ENCODE results near the gene PANX2.

PANX2 gene

DNA sequence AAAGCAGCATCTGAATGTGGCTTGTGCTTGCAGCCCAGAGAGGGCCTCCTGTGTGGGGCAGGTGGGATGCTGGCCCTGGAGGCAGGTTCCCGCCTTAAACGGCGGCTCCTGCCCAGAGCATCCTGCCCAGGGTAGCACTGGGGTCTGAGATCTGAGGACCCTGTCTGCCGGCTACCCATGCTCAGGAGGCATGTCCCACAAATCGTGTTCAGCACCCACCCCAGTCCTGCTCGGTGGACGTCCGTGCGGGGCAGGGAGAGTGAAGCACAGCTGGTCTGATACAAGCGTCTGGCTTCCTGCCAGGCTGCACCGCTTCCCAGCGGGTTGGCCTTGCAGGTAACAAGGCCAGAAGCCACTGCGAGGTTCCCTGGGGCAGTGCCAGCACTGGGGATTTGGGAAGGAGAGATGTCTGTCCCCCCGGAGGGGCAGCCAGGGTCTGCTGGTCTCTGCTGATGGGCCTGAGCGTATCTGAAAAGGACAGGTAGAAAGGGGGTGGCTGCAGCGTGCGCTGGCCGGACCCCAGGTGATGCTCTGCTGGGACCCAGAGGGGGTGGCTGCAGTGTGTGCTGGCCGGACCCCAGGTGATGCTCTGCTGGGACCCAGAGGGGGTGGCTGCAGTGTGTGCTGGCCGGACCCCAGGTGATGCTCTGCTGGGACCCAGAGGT lies 18.8 kb downstream of the PANX2 start:
- DNase-seq = no peak
- no peak for TF ChIP-seq POLR2A (IDR thresholded peaks at IDR 0.05; ENCODE audit: low read length)
- no peak for TF ChIP-seq GATA1 (IDR thresholded peaks at IDR 0.05; ENCODE audit: low read depth, low read length)

DNA sequence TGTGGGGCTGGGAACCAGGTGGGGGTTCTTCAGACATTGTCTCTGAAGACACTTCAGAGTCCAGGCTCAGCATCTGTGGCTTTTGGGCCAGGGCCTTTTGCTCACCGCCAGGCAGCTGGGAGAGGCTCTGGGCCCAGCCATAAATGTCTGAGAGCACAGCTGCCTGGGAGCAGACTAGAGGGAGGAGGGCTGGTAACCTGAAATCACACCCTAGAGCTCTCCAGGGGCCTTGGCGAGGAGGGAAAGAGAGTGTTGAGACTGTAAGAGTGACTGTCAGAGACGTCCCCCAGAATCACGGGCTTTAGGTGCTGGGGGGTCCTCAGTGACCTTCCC lies 19.3 kb downstream of the PANX2 start:
- DNase-seq = no peak
- no peak for TF ChIP-seq GATA1 (IDR thresholded peaks at IDR 0.05; ENCODE audit: low read depth, low read length)
- no peak for TF ChIP-seq POLR2A (IDR thresholded peaks at IDR 0.05; ENCODE audit: low read length)

DNA sequence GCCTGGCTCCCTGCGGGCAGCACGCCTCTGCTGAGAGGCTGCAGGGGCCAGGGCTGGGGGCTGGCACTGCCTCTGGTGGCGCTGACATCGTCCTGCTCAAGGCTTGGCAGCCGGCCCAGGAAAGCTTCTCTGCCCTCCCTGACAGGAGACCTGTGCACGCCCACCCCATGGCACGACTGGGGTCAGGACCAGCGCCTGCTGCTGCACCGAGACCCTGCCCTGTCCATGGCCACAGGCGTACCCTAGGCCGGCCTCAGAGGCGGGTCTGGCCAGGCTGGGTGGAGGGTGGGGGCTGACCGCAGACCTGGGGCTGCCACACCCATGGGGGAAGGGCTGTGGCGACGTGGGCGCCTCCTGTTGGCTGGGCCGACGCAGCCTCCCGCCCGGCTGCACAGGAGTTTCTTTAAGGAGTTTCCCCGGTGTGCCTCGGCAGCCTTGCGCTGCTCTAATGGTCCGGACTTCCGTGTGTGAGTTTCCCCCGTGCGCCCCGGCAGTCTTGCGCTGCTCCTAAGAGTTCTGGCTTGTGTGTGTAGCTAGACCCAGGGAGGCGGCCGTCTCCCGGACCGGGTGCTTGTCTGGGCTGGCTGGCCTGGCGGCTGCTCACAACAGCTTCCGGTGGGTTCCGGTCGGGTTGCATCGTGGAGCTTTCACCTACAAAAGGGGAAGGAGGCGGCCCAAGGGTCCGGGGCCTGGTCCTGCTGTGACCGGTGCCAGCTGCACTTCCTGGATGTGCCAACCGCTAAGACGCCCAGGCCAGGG lies 19.8 kb downstream of the PANX2 start:
- TF ChIP-seq POLR2A (IDR thresholded peaks at IDR 0.05; ENCODE audit: low read length) (peak; percentile 53), GATA1 (IDR thresholded peaks at IDR 0.05; ENCODE audit: low read depth, low read length) (no peak)
- peak; percentile 90 to 93 for DNase-seq

DNA sequence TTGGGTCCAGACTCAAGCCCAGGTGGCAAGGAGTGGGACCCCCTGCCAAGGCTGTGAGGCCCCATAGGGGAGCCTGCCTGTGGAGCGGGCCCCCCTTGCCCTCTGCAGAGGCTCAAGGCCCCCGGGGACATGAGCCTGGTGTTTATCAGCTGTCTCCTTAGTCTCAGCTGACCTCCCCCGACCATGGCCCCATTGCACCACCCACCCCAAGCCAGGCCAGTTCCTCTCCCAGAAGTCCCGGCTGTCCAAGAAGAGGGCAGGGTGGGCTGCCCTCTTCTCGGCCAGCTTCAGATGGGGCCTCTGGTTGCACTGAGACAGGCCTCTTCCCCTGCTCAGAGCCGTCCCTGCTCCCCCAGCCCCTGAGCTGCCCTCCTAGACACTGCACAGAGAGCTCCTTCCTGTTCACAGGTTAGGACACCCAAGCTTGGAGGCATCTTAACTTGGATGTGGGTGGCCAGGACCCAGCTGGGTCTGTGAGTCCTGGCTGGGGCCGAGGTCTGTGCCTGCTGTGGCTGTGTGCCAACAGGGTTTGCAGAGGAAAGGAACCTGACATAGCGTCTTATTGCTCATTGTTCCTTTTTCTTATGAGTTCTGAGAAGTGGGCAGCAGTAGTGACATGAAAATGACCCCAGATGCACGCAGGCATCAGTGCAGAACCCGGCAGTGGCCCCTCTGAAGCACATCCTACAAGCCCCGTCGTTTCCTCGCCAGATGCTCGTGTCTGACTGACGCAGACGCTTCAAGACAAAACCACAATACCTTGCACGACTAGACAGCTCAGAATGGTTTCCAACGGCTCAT lies 20.6 kb downstream of the PANX2 start:
- peak; percentile 13 for TF ChIP-seq POLR2A (IDR thresholded peaks at IDR 0.05; ENCODE audit: low read length)
- no peak for TF ChIP-seq GATA1 (IDR thresholded peaks at IDR 0.05; ENCODE audit: low read depth, low read length)
- peak; percentile 61 to 62 for DNase-seq

DNA sequence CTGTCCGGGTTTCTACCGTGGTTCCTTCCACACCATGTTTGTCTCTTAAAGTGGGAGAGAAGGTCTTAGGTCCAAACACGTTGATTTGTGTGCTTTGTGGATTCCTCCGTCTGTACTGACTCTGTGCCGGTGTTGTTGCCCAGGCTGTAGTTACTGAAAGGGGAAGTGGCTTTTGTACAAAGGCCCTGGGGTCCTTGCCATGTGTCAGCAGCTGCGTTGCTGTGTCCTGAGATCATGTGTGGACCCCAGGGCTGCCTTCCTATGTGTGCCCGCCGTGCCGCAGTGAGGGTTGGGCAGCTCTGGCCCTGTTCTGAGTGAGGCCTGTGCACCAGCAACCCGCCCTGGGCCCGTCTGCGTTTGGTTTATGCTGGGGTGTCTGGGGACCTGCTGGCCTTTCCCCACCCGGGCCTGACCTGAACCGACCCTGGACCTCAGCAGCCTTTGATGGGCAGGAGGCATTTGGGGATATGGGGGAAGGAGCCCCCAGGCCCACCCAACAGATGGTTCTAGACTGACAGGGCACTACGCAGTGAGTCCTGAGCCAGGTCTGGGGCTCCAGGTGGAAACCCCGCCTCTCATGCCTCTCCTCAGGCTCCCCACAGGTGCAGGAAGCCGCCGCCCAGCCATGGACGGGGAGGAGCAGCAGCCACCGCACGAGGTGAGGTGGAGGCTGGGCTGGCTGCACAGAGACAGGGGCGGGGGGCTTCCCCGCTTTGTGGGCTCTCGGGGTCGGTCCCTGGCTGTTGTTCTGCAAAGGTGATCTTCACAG lies 22.1 kb downstream of the PANX2 start:
- no peak for DNase-seq
- TF ChIP-seq POLR2A (IDR thresholded peaks at IDR 0.05; ENCODE audit: low read length) (no peak), GATA1 (IDR thresholded peaks at IDR 0.05; ENCODE audit: low read depth, low read length) (no peak)

DNA sequence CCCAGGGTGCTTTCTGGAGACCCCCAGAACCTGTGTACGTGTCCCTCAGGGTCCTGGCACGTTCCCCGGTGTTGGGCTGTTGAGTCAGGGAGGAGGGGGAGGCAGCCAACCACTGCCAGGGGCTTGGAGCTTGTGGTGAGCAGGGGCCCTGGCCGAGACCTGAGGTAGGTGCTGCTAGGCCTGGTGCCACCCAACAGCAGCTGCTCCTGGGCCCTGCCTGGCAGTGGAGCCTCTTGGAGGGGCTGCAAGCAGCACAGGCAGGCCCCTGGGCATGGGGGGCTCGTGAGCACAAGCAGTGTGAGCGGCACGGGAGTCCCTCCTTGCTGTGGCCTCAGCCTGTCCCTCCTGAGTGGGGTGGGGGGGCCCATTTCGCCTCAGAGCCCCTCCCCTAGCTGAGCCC lies 23.1 kb downstream of the PANX2 start:
- no peak for TF ChIP-seq POLR2A (IDR thresholded peaks at IDR 0.05; ENCODE audit: low read length)
- TF ChIP-seq GATA1 (IDR thresholded peaks at IDR 0.05; ENCODE audit: low read depth, low read length) = no peak
- DNase-seq = no peak

DNA sequence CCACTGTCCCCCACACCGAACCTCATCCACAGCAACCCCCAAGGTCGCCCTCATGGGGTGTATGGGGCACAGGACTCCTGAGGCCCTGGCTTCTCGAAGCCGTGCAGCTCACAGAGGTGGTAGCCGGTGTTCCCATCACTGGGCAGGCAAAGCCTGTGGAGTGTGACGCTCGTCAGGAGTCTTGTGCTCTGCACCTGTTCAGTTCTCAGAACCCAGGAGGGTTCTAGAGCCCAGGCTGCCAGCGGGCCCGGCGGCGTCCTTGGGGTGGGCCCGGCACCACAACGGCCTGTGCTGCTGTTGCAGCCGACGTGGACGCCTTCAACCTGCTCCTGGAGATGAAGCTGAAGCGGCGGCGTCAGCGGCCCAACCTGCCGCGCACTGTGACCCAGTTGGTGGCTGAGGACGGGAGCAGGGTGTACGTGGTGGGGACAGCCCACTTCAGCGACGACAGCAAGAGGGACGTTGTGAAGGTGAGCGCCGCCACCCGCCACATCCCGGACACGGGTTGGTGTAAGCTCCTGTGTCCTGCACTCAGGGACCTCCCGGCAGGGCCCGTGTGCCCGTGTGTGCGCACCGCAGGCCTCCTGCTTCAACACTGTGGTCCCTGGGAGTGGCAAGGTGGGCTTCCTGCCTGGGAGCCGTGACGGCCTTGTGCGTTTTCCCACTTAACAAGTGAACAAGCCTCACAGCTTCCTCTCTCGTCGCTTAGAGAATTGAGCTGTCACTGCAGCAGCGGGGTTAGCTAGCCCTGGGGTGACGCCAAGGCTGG lies 23.7 kb downstream of the PANX2 start:
- TF ChIP-seq POLR2A (IDR thresholded peaks at IDR 0.05; ENCODE audit: low read length) (no peak), GATA1 (IDR thresholded peaks at IDR 0.05; ENCODE audit: low read depth, low read length) (no peak)
- DNase-seq = no peak

DNA sequence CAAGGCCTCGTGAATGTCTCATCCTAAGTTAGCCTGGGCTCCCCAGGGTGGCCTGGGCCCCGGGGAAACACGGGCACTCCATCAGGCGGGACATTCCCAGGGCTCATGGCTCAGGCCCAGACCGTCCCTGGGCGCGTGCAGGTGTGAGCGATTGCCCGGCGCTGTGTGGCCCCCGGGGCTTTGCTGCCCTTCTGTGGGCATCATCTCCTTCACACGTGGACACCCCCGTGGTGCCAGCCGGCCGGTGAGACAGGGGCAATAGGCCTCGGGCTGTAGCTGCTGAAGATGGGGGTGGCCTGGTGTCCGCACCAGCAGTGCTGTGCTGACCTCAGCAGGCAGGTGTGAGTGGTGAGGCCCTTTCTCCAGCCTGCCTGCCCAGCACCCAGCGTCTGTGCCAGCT lies 25.7 kb downstream of the PANX2 start:
- TF ChIP-seq GATA1 (IDR thresholded peaks at IDR 0.05; ENCODE audit: low read depth, low read length) (no peak), POLR2A (IDR thresholded peaks at IDR 0.05; ENCODE audit: low read length) (no peak)
- no peak for DNase-seq

DNA sequence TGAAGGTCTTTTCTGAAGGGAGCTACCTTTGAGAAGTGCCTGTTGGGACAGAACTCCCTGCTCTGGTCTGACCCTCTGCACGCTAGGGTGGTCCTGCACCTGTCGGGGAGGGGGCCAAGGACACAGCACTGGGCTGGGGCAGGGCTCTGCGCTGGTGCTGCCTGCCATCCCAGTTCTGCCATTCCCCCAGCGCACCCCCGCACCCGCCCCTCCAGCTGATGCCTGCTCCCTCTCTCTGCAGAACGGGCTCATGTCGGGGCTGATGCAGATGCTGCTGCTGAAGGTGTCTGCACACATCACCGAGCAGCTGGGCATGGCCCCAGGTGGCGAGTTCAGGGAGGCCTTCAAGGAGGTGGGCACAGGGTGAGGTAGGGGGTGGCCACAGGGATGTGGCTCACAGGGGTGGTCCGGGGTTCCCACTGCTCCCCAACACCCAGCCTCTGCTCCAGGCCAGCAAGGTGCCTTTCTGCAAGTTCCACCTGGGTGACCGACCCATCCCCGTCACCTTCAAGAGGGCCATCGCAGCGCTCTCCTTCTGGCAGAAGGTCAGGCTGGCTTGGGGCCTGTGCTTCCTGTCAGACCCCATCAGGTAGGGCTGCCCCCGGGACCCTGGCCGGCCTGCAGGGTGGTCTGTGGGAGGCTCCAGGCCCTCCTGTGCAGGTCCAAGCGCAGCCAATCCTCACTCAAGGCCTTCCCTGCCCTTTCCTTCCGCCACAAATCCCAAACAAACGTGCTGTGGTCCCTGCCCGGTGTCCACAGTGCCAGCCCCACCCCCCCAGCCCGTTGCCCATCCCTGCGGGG lies 26.7 kb downstream of the PANX2 start:
- TF ChIP-seq POLR2A (IDR thresholded peaks at IDR 0.05; ENCODE audit: low read length) = no peak
- TF ChIP-seq GATA1 (IDR thresholded peaks at IDR 0.05; ENCODE audit: low read depth, low read length) = no peak
- no peak for DNase-seq

DNA sequence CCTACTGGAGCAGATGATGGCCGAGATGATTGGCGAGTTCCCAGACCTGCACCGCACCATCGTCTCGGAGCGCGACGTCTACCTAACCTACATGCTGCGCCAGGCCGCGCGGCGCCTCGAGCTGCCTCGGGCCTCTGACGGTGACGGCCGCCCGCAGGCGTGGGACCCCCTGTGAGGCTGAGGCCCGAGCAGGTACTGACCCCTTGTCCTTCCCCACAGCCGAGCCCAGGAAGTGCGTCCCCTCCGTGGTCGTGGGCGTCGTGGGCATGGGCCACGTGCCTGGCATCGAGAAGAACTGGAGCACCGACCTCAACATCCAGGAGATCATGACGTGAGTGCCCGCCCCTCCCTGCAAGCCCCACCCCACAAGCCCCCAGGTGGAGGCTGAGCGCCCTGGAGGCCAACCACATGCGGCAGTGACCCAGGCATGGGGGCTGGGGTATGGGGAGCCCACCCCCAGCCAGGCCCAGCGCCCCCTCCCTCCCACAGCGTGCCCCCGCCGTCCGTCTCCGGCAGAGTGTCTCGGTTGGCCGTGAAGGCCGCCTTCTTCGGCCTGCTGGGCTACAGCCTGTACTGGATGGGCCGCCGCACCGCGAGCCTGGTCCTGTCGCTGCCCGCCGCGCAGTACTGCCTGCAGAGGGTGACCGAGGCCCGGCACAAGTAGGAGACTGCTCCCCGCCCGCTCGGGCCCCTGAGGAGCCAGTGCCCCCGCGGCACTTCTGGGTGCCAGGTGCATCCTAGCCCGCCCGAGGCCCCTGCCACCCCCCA lies 27.5 kb downstream of the PANX2 start:
- no peak for DNase-seq
- TF ChIP-seq GATA1 (IDR thresholded peaks at IDR 0.05; ENCODE audit: low read depth, low read length) = no peak

DNA sequence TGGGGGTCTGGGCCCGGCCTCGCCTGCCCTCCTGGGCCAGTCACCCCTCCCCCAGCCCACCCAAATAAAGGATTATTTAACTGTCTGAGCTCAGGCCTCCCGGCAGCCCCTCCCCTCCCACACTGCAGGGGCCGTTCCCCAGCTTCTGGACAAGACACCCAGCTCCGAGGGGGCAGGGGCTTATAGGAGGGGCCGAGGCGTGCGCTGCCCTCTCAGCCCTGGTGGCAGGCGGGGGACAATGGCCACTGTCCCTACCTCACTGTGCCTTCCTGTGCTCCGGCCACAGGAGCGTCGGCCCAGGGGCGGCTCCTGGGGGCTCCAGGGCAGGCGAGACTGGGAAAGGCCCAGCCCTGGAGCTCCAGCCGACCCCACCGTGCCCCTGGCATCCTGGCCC lies 28.1 kb downstream of the PANX2 start:
- DNase-seq = no peak
- no peak for TF ChIP-seq POLR2A (IDR thresholded peaks at IDR 0.05; ENCODE audit: low read length)
- TF ChIP-seq GATA1 (IDR thresholded peaks at IDR 0.05; ENCODE audit: low read depth, low read length) = no peak

DNA sequence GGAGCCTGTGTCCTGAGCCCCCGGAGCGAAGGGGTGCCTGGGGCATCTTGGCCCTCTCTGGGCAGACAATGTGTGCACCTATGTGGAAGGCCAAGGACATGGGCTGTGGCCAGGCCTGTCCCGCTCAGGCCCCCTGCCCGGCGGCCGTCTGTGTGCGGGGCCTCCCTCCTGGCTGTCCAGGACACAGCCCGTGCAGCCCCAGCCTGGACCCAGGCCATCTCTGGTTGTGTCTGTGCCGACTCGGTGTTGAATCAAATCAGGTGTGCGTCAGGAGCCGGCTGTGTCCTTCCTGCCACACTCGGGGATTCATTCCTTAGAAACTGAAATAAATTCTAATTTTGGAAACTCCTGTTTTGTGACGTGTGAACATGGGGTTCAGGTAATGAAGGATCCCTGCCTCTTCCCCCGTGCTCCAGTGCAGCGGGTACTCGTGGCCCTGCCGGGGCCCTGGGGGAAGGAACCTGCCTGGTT lies 28.8 kb downstream of the PANX2 start:
- TF ChIP-seq GATA1 (IDR thresholded peaks at IDR 0.05; ENCODE audit: low read depth, low read length) (no peak), POLR2A (IDR thresholded peaks at IDR 0.05; ENCODE audit: low read length) (no peak)
- no peak for DNase-seq

All from erythroblast (primary cell).